ENCODE measurements around the gene FMR1.

FMR1 gene

GRCh38 chrX:147911192-147912022 lies at the start of gene FMR1:
TSS of gene FMR1 (plus strand) at chrX:147911919. CDS start at chrX:147912180, 261 bp downstream.
- no peak for FAIRE-seq

- no peak for FAIRE-seq
Measured at GRCh38 chrX:147875866-147876596, 35.7 kb upstream of the FMR1 start.

GRCh38 chrX:147876849-147877646 lies 34.7 kb upstream of the FMR1 start:
- FAIRE-seq: no peak

DNA sequence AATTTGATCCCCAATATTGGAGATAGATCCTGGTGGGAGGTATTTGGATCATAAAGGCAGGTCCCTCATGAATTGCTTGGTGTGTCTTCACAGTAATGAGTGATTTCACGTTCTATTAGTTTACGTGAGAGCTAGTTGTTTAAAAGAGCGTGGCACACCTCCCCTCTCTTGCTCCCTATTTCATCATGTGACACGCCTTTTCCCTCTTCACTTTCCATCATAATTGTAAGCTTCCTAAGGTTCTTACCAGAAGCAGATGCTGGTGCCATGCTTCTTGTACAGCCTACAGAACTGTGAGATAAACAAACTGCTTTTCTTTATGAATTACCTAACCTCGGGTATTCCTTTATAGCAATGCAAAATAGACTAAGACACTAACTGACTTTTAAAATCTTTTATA lies 34.0 kb upstream of the FMR1 start:
- no peak for FAIRE-seq

GRCh38 chrX:147884958-147885357 lies 26.8 kb upstream of the FMR1 start:
- no peak for FAIRE-seq

DNA sequence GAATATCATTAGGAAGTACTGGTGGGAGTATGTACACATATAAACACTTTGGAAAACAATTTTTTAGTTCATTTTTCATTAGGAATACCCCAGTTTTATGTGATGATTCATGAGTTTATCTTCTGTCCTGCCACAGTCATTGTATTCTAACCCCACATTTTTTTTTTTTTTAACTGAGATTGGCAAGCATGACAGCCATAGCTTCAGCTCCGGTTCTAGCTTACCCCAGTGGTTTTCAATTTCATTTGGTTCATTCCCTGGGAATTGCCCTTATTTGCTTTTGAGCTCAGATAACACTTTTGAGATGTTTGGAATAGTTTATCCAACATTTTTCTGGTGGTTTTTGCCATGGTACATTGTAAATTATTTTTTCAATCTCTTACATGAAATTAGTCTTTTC lies 21.0 kb upstream of the FMR1 start:
- no peak for FAIRE-seq

- FAIRE-seq: no peak
Measured at GRCh38 chrX:147891896-147892295, 19.8 kb upstream of the FMR1 start.

DNA sequence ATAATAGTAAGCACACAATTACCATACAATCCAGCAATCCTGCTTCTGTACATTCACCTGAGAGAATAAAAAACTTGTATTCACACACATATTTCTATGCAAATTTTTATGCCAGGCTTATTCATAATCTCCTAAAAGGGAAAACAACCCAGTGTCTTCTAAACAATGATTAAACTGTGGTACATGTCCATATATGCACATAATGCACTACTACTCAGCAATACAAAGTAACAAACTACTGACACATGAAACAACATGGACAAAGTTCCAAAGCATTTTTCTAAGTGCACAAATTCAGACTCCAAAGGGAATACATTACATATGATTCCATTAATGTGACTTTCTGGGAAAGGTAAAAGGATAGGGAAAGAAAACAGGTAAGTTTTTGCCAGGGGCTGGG lies 18.0 kb upstream of the FMR1 start:
- no peak for FAIRE-seq

DNA sequence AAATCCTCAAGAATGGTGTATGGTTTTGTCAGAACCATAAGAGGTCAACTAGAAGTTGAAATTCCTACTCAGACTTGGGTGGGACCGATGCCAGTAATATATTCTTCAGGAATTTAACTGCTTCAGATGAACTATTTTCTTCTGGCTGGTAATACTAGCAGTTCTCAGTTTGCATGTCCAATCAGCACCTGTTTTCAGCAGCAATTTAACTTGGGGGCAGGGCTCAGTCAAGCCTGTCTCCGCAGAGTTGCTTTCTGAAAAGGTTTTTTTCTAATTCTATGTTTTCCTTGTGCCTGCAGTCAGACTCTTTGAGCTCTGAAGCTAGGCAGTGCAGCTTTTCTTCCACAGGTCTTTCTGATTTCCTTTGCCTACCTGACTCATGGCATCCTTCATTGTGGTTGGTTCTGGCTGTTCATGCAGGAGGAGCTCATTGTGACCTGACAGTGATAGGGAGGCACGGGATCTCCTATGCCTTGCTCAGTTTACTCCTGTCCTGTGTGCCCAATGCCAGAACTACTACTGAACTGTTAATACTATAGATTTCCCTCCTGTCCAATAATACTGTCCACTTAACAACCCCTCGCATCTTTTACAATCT lies 17.3 kb upstream of the FMR1 start:
- no peak for FAIRE-seq

GRCh38 chrX:147897117-147897516 lies 14.6 kb upstream of the FMR1 start:
- no peak for FAIRE-seq

DNA sequence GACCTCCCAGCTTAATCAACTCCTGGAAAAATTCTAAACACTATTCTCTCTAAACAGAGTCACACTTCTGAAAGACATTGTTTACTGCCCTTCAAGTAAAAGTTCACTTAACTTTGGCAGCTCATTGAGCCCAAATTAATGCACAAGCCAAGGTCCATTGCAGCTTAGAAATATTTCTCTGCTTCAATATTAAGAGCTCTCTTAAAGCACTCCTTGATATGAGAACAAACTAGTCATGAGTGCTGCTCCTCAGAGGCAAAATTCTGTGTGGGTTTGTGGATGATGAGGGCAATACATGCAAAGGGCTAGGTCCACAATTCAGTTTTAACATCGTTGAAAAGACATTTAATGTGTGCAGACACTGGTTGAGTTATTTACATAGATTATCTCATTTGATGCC lies 12.8 kb upstream of the FMR1 start:
- FAIRE-seq: no peak

DNA sequence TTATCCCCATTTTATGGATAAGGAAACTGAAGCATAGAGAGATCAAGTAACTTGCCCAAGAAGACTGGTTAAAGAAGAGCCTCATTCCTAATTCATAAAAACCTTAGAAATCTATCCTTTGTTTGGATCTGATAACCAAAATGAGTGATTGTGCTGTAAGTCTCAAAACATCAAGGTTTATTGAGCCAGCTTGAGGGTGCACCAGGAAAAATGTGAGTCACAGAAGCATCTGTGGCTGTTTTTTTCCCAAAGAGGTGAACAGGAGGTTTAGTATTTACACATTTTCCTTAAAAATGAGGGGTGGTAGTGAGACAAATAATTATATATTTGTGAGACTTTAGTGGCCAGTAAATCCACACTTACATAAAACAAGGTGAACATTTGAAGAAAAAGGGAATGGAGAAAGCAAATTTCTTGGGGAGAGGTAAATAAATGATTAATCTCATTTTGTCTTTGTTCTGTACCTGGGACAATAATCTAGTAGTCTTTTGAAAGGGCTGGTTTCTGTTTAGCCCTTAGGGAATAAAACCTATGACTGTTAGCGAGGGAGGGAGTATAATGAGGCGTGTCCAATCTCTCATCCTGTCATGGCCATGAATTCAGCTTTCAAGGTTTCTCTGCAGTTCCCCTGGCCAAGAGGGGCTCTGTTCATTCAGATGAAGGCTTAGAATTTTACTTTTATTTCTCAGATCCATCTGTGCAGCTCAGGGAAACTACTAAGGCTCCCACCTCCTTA lies 12.2 kb upstream of the FMR1 start:
- no peak for FAIRE-seq

GRCh38 chrX:147900349-147900748 lies 11.4 kb upstream of the FMR1 start:
- FAIRE-seq: no peak

- no peak for FAIRE-seq
Measured at GRCh38 chrX:147901461-147902126, 10.1 kb upstream of the FMR1 start.

- no peak for FAIRE-seq
Measured at GRCh38 chrX:147902270-147902669, 9.4 kb upstream of the FMR1 start.

- no peak for FAIRE-seq
Measured at GRCh38 chrX:147908106-147908505, 3.6 kb upstream of the FMR1 start.

DNA sequence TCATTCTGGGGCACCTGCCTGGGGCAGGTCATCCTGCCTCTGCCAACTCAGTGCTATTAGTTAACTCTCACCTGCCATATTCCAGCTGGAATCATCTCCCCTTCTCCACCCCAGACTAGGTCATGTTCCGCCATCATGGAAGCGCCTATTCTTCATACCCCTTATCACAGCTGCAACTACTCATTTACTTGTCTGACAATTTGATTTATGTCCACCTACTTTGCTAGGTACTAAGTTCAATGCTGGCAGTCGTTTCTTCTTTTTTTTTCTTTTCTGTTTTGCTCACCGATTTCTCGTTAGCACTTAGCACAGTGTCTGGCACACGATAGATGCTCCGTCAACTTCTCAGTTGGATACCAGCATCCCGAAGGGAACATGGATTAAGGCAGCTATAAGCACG lies 1.1 kb upstream of the FMR1 start:
- no peak for FAIRE-seq

- no peak for FAIRE-seq
Measured at GRCh38 chrX:147912093-147912801, 528 bp downstream of the FMR1 start.

GRCh38 chrX:147913570-147913969 lies 1.9 kb downstream of the FMR1 start:
- no peak for FAIRE-seq

DNA sequence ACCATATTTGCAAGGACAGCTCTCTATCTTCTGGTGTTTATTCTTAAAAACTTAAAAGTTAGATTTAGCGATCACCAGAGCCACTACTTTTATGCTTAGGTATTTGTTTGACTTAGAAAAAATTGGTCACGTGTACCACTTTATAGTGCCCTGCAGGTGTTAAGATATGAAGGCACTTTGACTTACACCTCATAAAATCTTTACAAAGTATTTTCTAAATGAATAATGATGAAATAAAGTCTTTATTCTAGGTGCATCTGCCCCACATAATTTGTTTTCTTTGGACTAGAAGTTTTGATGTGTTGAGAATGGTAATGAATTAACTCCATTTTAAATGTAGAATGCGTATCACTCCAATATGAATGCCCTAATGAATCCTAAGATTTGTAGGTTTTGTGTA lies 2.9 kb downstream of the FMR1 start:
- FAIRE-seq: no peak

- no peak for FAIRE-seq
Measured at GRCh38 chrX:147916375-147916968, 4.8 kb downstream of the FMR1 start.

Data from islet of Langerhans (tissue), 1 donor.